CD4-positive, alpha-beta T cell treated with Interleukin-17A for 1 hour (primary cell): Measurements from ENCODE around the gene TCP11L1.
A peak's percentile ranks its signal among the peaks of the same experiment; 100 is the strongest.
"Not testable (repeated sequence)": the region's sequence is repeated elsewhere in the genome, so short reads cannot be mapped to it uniquely, and the experiment has no call there.

Source experiments
- DNase-seq: peaks from one replicate; pipeline ENCODE4 v3.0.0-alpha.2; 2020

The TCP11L1 gene

DNA sequence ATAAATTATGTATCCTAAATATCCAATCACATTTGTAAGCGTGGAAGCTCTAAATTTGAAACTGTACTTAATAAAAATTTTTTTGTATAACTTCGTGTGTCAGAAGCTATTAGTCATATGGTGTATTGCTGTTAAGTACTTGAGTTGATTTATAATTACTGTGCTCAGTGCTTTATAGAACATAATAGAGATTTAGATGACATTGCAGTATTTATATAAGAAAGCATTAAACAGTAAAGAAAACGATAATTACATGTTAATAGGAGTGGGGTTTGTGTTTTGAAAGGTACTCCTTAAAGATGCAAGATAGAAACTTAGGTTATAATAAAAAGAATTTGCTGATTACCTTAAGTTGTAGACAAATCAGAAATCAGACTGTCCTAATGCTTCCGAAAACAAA is 5.9 kb upstream of the TCP11L1 start:
- no peak for DNase-seq

DNA sequence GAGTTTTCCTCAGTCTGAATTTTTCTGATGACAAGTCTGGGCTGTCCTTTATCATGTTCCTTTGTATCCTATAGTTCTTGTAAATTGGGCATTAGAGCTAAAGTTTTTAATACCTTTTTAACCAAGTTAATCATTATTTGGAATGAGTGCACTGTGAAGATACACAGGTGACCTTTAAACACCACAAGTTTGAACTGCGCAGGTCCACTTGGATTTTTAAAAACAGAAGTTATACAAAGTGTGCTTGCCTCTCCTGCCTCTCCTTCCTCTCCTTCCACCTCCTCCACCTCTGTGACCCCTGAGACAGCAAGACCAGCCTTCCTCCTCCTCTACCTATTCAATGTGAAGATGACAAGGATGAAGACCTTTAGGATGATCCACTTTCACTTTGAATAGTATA is 4.4 kb upstream of the TCP11L1 start:
- no peak for DNase-seq

DNA sequence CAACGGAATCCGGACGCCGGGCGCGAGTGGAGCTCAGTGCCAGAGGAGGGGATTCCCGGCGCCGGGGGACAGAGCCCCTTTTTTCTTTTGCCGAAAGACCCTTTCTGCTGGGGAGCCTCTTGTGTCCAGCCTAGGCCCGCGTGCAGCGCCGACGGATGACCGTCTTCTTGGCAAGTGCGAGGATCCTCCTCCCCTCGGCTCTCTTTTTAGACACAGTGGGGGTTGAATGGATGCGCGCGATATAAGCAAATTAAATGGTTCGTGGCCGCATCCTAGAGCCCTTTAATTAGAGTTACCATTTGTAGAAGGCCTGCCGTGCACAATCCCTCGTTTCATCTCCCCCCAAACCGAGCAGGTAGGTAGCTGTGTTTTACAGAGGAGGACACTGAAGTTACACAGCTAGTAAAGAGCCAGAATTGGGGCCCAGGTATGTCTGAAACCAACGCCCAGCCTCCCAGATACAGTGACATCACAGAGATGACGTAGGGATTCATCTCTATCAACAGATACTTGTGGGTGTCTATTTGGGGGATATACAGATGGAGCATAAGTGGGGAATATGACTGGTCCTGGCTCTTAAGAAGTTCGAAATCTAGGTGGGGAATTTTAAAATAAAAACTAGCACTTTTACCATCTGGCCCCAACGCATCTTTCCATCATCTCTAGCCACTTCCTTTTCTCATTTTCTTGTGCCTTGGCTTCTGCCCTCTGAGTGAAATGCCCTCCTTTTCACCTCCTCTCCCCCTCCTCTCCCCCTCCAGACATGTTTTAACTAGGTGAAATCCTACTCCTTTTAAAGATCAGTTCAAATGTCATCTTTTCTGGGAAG is 875 bp downstream of the TCP11L1 start:
- peak; percentile 67 for DNase-seq

DNA sequence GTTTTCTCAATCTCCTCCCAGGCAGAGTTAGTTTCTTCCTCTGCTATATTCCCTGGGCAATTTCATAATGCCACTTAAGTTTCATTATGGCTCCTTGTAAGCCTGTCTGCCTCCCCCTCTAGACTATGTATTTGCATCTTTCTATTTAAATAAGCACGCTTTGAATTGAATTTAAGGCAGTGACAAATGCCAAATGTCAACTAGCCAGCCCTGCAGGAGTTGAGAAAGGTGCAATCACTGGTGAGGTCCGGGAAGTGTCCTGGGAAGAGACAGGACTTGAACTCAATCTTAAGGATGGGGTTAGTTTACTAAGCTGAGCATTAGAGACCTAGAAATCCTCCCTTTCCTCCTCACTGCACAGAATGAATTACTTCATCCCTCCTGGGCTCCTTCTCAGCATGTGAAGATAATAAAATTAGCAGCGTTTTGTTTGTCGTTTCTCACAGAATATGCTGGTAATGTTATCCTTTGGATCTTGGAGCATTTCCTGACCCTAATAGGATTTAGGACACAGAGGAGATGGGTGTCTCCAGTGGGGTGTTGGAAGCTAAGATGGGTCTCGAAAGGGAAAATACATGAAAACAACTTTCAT is 1.6 kb downstream of the TCP11L1 start:
- DNase-seq, result no peak

- DNase-seq, result no peak
These were observed 4.0 kb downstream of the TCP11L1 start for GRCh38 chr11:33043221-33043830.

GRCh38 chr11:33044285-33044756 is 4.9 kb downstream of the TCP11L1 start:
- no peak for DNase-seq

- DNase-seq, result no peak
These were observed 6.3 kb downstream of the TCP11L1 start for GRCh38 chr11:33045551-33046255.

DNA sequence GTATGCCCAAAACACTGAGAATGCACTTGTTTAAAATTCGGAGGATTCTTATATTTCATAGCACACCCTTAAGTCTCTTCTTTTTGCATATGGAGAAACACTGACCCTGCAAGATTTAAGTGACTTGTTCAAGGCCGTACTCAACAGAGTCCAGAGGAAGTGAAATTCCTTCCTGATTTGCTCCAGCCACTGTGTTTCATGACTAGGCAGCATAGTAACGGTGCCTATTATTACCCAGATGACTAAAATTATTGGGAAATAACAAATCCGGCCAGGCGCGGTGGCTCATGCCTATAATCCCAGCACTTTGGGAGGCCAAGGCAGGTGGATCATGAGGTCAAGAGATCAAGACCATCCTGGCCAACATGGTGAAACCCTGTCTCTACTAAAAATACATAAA is 9.3 kb downstream of the TCP11L1 start:
- not testable (repeated sequence) for DNase-seq

DNA sequence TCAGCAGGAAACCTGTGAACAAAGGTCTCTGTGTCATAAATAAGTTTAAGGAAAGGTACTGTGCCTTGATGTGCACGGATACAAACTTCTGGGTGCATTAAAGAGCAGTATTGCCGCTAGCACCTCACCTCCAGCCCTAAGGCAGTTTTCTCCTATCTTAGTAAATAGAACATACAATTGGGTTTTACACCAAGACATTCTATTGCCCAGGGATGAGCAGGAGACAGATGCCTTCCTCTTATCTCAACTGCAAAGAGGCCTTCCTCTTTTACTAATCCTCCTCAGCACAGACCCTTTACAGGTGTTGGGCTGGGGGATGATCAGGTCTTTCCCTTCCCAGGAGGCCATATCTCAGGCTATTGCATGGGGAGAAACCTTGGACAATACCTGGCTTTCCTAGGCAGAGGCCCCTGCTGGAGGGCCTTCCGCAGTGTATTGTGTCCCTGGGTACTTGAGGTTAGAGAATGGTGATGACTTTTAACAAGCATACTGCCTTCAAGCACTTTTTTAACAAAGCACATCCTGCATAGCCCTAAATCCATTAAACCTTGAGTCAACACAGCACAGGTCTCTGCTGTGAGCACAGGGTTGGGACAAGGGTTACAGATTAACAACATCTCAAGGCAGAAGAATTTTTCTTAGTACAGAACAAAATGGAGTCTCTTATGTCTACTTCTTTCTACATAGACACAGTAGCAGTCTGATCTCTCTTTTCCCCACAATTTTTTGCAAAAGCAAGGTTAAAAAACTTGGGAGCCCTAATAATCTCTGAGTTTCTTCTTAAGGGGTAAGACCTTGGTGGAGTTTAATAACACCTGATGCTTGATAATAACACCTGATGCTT is 10.4 kb downstream of the TCP11L1 start:
- DNase-seq, result not testable (repeated sequence)

DNA sequence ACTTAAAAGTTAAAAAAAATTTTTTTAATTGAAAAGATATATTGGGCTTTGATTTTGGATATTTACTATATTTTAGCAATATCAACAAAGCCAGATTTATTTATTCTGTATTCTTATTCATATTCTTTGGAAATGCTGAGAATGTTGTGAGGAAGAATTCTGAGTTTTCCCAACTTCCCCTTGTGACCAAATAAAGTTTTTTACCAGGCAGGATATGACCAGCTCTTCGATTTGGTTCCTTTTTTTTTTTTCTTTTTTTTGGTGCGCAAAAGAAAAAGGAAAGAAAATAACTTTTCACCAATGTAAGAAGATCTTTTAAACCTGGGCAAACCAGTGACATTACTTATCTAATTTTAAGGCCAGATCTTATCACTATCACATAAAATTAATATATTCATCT is 12.9 kb downstream of the TCP11L1 start:
- no peak for DNase-seq

GRCh38 chr11:33055375-33055774 is 16.0 kb downstream of the TCP11L1 start:
- no peak for DNase-seq

GRCh38 chr11:33057284-33057683 is 17.9 kb downstream of the TCP11L1 start:
- DNase-seq, result no peak

DNA sequence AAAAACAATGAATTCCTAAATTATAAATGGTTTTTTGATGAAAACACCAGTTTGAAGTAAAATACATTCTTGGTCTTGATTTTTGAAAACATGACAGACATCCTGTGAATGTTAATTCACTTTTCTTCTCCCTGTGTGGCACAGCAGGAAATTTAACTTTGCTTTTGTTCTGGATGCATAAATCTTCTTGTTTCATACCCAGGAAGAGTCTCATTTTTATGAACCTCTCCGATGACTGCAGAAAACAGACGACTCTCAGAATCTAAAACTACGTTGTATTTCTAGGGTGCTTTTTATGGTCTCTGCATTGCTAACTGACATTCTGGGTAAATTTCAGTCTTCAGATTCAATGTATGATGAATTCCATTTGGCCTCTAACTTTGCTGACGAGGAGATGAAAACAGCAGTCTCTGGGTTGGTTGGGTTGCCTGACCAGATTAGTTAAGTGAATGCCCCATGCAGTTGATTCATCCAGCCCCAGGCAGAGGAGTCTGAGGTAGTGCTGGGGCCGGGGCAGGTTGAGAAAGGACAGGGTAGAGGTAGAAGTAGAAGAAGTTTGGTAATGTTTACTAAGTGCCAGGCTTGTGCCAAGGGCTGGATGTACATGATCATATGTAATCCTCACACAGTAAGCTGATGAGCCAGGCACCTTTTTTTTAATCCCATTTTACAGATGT is 20.1 kb downstream of the TCP11L1 start:
- no peak for DNase-seq

- no peak for DNase-seq
These were observed 20.9 kb downstream of the TCP11L1 start for GRCh38 chr11:33060271-33060670.

- no peak for DNase-seq
These were observed 22.8 kb downstream of the TCP11L1 start for GRCh38 chr11:33062137-33062536.

- DNase-seq, result peak; percentile 3
These were observed 24.0 kb downstream of the TCP11L1 start for GRCh38 chr11:33063326-33063881.

DNA sequence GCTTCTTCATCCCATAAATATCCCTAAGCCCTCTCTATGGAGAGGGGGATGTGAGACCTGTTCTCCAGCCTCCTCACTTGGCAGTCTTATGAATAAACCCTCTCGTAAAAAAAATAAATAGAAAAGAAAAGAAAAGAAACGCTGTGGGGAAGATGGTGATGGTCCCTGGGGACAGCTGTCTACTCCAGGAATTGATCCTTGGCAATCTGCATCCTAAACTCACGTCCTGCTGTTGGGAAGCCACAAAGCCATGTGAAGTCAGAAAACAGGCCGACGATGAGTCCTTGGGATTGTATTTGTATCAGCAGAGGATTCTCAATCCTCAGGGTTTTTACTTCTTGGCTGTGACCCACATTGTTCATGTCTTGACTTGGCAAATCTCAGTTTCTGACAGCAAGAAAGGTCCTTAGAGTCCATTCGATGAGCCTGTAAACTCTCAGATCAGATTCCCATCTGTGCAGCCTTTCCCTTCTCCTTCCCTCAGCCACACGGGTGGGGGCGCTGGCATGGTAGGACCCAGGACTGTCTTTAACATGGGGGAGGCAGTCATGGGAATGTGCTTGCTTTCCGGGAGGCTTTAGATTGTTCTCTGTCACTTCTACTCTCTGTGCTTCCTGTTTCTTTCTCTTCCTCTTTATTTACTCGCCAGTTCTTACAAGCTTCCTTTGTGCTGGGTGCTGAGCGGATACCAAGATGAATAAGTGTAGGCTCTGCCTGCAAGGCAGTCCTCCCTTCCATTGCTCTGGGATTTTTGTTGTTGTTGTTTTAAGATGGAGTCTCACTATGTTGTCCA is 24.9 kb downstream of the TCP11L1 start:
- no peak for DNase-seq

DNA sequence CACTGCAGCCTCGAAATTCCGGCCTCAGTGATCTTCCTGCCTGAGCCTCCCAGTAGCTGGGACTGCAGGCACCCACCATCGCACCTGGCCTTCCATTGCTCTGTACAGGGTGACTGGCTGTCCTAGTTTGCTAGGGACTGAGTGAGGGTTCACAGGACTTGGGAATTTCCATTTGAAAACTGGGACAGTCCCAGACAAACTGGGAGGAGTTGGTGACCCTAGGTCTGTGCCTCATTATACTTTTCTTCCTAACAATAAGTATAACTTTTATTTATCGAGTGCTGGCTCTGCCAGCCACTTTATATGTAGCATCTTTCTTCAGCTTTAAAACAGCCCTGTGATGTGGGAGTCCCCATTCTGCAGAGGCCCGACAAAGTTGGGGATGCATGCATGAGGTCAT is 25.5 kb downstream of the TCP11L1 start:
- no peak for DNase-seq

DNA sequence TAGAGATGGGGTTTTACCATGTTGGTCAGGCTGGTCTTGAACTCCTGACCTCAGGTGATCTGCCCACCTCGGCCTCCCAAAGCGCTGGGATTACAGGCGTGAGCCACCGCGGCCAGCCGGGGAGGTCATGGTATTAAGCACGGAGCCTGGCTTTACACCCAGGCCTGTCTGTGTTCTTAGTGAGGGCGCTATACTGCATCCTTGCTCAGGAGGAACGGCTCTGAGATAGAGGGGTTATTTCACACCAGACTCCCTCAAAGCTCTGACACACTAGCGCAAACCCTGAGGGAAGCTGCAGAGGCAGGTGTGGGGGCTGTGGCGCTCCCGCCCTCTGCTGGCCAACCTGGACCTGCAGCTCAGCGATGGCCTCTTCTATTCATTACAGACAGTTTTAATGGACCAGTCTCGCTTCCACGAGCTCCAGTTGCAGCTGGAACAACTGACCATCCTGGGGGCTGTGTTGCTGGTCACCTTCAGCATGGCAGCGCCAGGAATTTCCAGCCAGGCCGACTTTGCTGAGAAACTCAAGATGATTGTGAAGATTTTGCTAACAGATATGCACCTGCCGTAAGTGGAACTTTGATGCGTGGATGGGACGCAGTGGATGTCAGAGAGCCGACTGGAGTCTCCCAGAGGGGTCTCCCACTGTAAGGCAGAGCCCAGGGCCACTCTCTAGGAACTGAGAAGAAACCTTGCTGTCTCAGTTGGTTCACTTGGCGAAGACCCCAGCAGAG is 26.2 kb downstream of the TCP11L1 start:
- DNase-seq, result peak; percentile 71

- DNase-seq, result no peak
These were observed 27.9 kb downstream of the TCP11L1 start for GRCh38 chr11:33067294-33067693.
